LNCaP clone FGC (cell line): ENCODE measurements around the gene INKA2.

Experiments
- DNase-seq: peaks from one replicate; pipeline ENCODE4 v3.0.0-alpha.2; 2011; ENCODE audit warnings: low read depth
- H3K4me3 ChIP-seq: 2 replicates; pipeline ENCODE4 v1.5.1; 2011; ENCODE audit warnings: mild to moderate bottlenecking, low read depth, low read length, control low read depth
- CTCF ChIP-seq: IDR thresholded peaks from 2 replicates; pipeline ENCODE4 v1.5.1; 2012; ENCODE audit warnings: mild to moderate bottlenecking; ENCODE audit not compliant: control insufficient read depth, insufficient read depth; ENCODE audit errors: extremely low read depth

Gene INKA2

GRCh38 chr1:111720274-111720976 is 18.8 kb downstream of the INKA2 start:
- DNase-seq: no peak
- no peak for TF ChIP-seq CTCF
- H3K4me3 ChIP-seq: no peak overlapping the region

- DNase-seq: no peak
- no peak overlapping the region for H3K4me3 ChIP-seq
- no peak for TF ChIP-seq CTCF
Measured at GRCh38 chr1:111719674-111720132, 19.5 kb downstream of the INKA2 start.

GRCh38 chr1:111719135-111719534 is 20.1 kb downstream of the INKA2 start:
- no peak for DNase-seq
- TF ChIP-seq CTCF: no peak
- H3K4me3 ChIP-seq: no peak overlapping the region

- DNase-seq: no peak
- no peak for TF ChIP-seq CTCF
- H3K4me3 ChIP-seq: no peak overlapping the region
Measured at GRCh38 chr1:111717450-111717849, 21.7 kb downstream of the INKA2 start.

- no peak for TF ChIP-seq CTCF
- no peak overlapping the region for H3K4me3 ChIP-seq
- no peak for DNase-seq
Measured at GRCh38 chr1:111716333-111716732, 22.9 kb downstream of the INKA2 start.

GRCh38 chr1:111709986-111710385 is 29.2 kb downstream of the INKA2 start:
- H3K4me3 ChIP-seq: no peak overlapping the region
- no peak for TF ChIP-seq CTCF
- DNase-seq: no peak

- no peak for DNase-seq
- no peak for TF ChIP-seq CTCF
- no peak overlapping the region for H3K4me3 ChIP-seq
Measured at GRCh38 chr1:111707906-111708305, 31.3 kb downstream of the INKA2 start.
